ENCODE measurements around the gene FOXP1.

DNA sequence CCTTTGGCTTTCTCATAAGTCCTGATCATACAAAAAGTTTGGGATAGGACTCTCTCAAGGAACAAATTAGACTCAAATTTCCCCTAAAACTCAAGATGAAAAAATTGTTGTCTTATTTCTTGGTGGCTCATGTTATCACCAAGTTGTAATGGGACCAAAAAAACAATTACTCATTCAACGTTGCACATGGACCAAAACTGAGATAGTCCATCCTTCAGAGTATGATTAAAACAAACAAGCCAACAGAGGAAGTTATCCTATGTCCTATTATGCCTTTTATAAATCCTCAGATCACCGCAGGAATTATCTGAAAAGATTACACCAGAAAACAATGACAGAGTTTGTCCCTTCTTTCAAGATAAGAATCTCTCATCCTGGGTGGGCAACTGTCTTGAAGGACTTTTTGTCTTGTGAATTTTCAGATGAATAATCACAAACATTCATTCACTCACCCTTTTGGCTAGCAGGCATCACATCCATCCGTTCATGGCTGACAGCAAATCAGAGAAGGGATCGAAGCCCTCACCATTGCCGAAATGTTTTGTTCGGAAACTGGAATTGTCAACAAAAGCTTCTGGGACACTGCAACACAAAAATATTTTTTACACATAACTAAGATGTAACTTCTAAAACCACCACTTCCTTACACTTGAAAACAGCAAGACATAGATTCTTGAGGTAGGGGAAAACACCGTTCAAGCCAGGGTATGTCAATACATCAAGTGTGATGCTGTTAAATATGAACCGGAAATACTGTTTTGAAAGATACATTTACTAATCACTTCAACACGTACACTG, 90.4 kb downstream of the FOXP1 start:
- TF ChIP-seq, protein P1, sequence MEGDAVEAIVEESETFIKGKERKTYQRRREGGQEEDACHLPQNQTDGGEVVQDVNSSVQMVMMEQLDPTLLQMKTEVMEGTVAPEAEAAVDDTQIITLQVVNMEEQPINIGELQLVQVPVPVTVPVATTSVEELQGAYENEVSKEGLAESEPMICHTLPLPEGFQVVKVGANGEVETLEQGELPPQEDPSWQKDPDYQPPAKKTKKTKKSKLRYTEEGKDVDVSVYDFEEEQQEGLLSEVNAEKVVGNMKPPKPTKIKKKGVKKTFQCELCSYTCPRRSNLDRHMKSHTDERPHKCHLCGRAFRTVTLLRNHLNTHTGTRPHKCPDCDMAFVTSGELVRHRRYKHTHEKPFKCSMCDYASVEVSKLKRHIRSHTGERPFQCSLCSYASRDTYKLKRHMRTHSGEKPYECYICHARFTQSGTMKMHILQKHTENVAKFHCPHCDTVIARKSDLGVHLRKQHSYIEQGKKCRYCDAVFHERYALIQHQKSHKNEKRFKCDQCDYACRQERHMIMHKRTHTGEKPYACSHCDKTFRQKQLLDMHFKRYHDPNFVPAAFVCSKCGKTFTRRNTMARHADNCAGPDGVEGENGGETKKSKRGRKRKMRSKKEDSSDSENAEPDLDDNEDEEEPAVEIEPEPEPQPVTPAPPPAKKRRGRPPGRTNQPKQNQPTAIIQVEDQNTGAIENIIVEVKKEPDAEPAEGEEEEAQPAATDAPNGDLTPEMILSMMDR (IDR thresholded peaks at IDR 0.05; ENCODE audit: low read length), result no peak
- TF ChIP-seq EZH2 (IDR thresholded peaks at IDR 0.05; ENCODE audit: borderline replicate concordance, low read length), result no peak
